RPMI7951 (cell line): ENCODE measurements around the gene NCBP3. TPM values are rescaled to one million over a fixed set of nuclear protein-coding genes. Genes with fewer than 3 reads are reported as not detected.
A peak's percentile ranks its signal among the peaks of the same experiment; 100 is the strongest.
"Not testable (repeated sequence)": the region's sequence is repeated elsewhere in the genome, so short reads cannot be mapped to it uniquely, and the experiment has no call there.

ENCODE experiments used
- DNase-seq: peaks from one replicate; pipeline ENCODE4 v3.0.0-alpha.2; 2012; ENCODE audit warnings: low read depth
- total RNA-seq: library from RNA; depleted of rRNA; stranded (reverse); fragments of >200 nt; shearing (Covaris generic); gene quantifications from 2 replicates; pipeline ENCODE4 v1.2.3, GENCODE V29; 2014

NCBP3 gene
- total RNA-seq, 1 experiment from 2014 or later: 9.7 TPM

GRCh38 chr17:3794152-3794551, 51.9 kb downstream of the NCBP3 start:
- DNase-seq: not testable (repeated sequence)

- not testable (repeated sequence) for DNase-seq
Measured at GRCh38 chr17:3793258-3793657, 52.8 kb downstream of the NCBP3 start.

- DNase-seq: no peak
Measured at GRCh38 chr17:3792481-3792880, 53.6 kb downstream of the NCBP3 start.

GRCh38 chr17:3788200-3788599, 57.8 kb downstream of the NCBP3 start:
- no peak for DNase-seq

GRCh38 chr17:3785323-3785722, 60.7 kb downstream of the NCBP3 start:
- not testable (repeated sequence) for DNase-seq

- DNase-seq: no peak
Measured at GRCh38 chr17:3782751-3783150, 63.3 kb downstream of the NCBP3 start.

GRCh38 chr17:3780986-3781385, 65.1 kb downstream of the NCBP3 start:
- no peak for DNase-seq

- DNase-seq: no peak
Measured at GRCh38 chr17:3777366-3778120, 68.5 kb downstream of the NCBP3 start.

- no peak for DNase-seq
Measured at GRCh38 chr17:3773966-3774365, 72.1 kb downstream of the NCBP3 start.

- DNase-seq: peak; percentile 51
Measured at GRCh38 chr17:3773511-3773910, 72.5 kb downstream of the NCBP3 start.

GRCh38 chr17:3772764-3773163, 73.3 kb downstream of the NCBP3 start:
- DNase-seq: no peak

GRCh38 chr17:3771140-3771539, 74.9 kb downstream of the NCBP3 start:
- no peak for DNase-seq

GRCh38 chr17:3770466-3770865, 75.6 kb downstream of the NCBP3 start:
- DNase-seq: no peak

- DNase-seq: no peak
Measured at GRCh38 chr17:3768769-3769168, 77.3 kb downstream of the NCBP3 start.

- no peak for DNase-seq
Measured at GRCh38 chr17:3768341-3768740, 77.7 kb downstream of the NCBP3 start.

- DNase-seq: no peak
Measured at GRCh38 chr17:3766779-3767178, 79.3 kb downstream of the NCBP3 start.

- no peak for DNase-seq
Measured at GRCh38 chr17:3765981-3766380, 80.1 kb downstream of the NCBP3 start.

GRCh38 chr17:3763777-3764170, 82.3 kb downstream of the NCBP3 start:
- DNase-seq: no peak

- DNase-seq: no peak
Measured at GRCh38 chr17:3762922-3763776, 82.9 kb downstream of the NCBP3 start.

GRCh38 chr17:3761918-3762380, 84.1 kb downstream of the NCBP3 start:
- no peak for DNase-seq

GRCh38 chr17:3761036-3761917, 84.8 kb downstream of the NCBP3 start:
- no peak for DNase-seq
